GM19397 (cell line): ENCODE results near the gene M1AP.
"Not testable (repeated sequence)": the region's sequence is repeated elsewhere in the genome, so short reads cannot be mapped to it uniquely, and the experiment has no call there.

Experiments
- ATAC-seq: cut with Tn5 transposase; IDR thresholded peaks from one replicate; pipeline ENCODE4 v1.9.1; 2021; ENCODE audit warnings: mild to moderate bottlenecking, moderate library complexity; ENCODE audit not compliant: unreplicated experiment

M1AP gene

GRCh38 chr2:74653985-74654882 is 6.1 kb upstream of the M1AP start, which contains the start of gene SEMA4F:
SEMA4F (plus strand) TSS chr2:74654247; CDS start chr2:74654377, 130 bp downstream.
- peak; percentile 100 for ATAC-seq

- ATAC-seq, result peak; percentile 22
Observed at GRCh38 chr2:74653589-74653984, 5.5 kb upstream of the M1AP start.

GRCh38 chr2:74646834-74647482 is 1.2 kb downstream of the M1AP start:
- ATAC-seq, result no peak

GRCh38 chr2:74646201-74646600 is 1.9 kb downstream of the M1AP start:
- ATAC-seq, result no peak

- no peak for ATAC-seq
Observed at GRCh38 chr2:74645344-74645743, 2.8 kb downstream of the M1AP start.

- no peak for ATAC-seq
Observed at GRCh38 chr2:74639550-74639949, 8.6 kb downstream of the M1AP start.

- ATAC-seq, result no peak
Observed at GRCh38 chr2:74632939-74633312, 15.2 kb downstream of the M1AP start.

GRCh38 chr2:74632209-74632938 is 15.8 kb downstream of the M1AP start:
- no peak for ATAC-seq

- not testable (repeated sequence) for ATAC-seq
Observed at GRCh38 chr2:74630454-74630853, 17.7 kb downstream of the M1AP start.

- ATAC-seq, result no peak
Observed at GRCh38 chr2:74628538-74629105, 19.5 kb downstream of the M1AP start.

- no peak for ATAC-seq
Observed at GRCh38 chr2:74625658-74626425, 22.3 kb downstream of the M1AP start.

- no peak for ATAC-seq
Observed at GRCh38 chr2:74620671-74621070, 27.5 kb downstream of the M1AP start.

GRCh38 chr2:74619651-74620297 is 28.4 kb downstream of the M1AP start:
- ATAC-seq, result no peak

- ATAC-seq, result no peak
Observed at GRCh38 chr2:74618410-74619083, 29.6 kb downstream of the M1AP start.

GRCh38 chr2:74617122-74617521 is 31.0 kb downstream of the M1AP start:
- no peak for ATAC-seq

- no peak for ATAC-seq
Observed at GRCh38 chr2:74606927-74607326, 41.2 kb downstream of the M1AP start.

GRCh38 chr2:74603282-74604000 is 44.7 kb downstream of the M1AP start:
- ATAC-seq, result no peak

- ATAC-seq, result no peak
Observed at GRCh38 chr2:74602586-74603281, 45.4 kb downstream of the M1AP start.
